HFFc6 (cell line): ENCODE results near the gene SRPX2. TPM values are rescaled to one million over a fixed set of nuclear protein-coding genes. Genes with fewer than 3 reads are reported as not detected.
"Not testable (repeated sequence)": the region's sequence is repeated elsewhere in the genome, so short reads cannot be mapped to it uniquely, and the experiment has no call there.

Experiments used
- DNase-seq: peaks from one replicate; pipeline ENCODE4 v3.0.0-alpha.2; 2018
- H3K27ac Mint-ChIP-seq: 2 replicates; pipeline ENCODE4 v1.8.0; 2020; ENCODE audit warnings: mild to moderate bottlenecking, mixed read lengths
- H3K27me3 Mint-ChIP-seq: 2 replicates; pipeline ENCODE4 v1.8.0; 2021; ENCODE audit warnings: mild to moderate bottlenecking, moderate library complexity, mixed read lengths; ENCODE audit not compliant: insufficient read depth
- H3K36me3 Mint-ChIP-seq: 2 replicates; pipeline ENCODE4 v1.8.0; 2021; ENCODE audit warnings: low read depth, mixed read lengths
- H3K4me1 Mint-ChIP-seq: 2 replicates; pipeline ENCODE4 v1.8.0; 2020; ENCODE audit warnings: low read depth, mixed read lengths
- H3K4me3 Mint-ChIP-seq: 2 replicates; pipeline ENCODE4 v1.8.0; 2020; ENCODE audit warnings: mild to moderate bottlenecking, moderate library complexity, mixed read lengths
- H3K9me3 Mint-ChIP-seq: 2 replicates; pipeline ENCODE4 v1.8.0; 2020; ENCODE audit warnings: mild to moderate bottlenecking, mixed read lengths
- CTCF ChIP-seq: fragments of 200-600 bp; sonication (generic); IDR thresholded peaks from 2 replicates; pipeline ENCODE4 v1.5.0; 2021; ENCODE audit warnings: antibody characterized with exemption, mild to moderate bottlenecking
- total RNA-seq, 6 experiments: library from RNA; stranded (reverse); fragmentation: NEBNext Ultra II Directional; extraction: Animal tissue kit (Norgen Biotek cat#: 25700); gene quantifications; 2 replicates in 1 of 6; 3 replicates in 5 of 6; pipeline ENCODE4 v1.2.3, GENCODE V29; 2021

The SRPX2 gene
- total RNA-seq, 6 experiments from 2014 or later, result 16.8 to 32.0 (median 23.7) TPM

DNA sequence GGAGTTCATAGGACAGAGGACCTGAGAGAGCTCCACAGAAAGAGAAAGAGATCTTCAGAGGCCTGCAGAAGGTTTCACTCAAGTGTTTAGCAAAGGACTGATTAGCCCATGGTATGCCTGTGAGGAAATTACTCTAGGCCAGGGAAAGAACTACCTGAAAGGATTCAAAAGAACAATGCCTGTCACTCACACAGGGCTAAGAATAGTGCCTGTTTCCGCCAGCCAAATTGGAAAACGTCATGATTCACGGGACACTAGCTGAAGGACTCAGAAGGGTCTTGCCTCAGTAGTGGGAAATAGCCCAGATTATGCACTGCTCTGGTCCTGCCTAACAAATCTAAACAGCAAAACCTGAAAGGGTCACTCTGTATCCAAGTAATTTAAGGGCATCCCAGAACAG is 66.8 kb downstream of the SRPX2 start:
- no peaks in the 10 kb centered on the region for H3K9me3 Mint-ChIP-seq
- no peaks in the 10 kb centered on the region for H3K4me1 Mint-ChIP-seq
- H3K36me3 Mint-ChIP-seq, result no peaks in the 10 kb centered on the region

DNA sequence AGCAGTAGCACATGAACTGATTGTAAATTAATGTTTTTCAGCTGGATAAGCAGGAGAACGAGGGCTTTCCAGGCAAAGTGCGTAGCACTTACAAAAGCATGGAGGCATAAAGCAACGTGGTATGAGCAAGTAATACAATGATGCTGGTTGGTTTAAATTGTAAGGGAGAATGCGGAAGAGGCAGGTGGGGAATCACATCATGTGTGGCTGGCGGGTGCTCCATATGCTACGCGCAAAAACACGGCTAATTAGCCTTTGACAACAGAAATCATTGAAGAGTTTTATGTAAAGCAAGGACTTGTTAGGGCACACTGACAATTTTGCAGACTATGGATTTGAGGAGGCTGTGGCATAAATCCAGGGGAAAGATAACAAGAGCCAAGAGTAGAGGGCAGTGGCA is 73.4 kb downstream of the SRPX2 start:
- H3K27ac Mint-ChIP-seq, result no peak overlapping the region
- no peaks in the 10 kb centered on the region for H3K9me3 Mint-ChIP-seq
- no peak for TF ChIP-seq CTCF
- no peak for DNase-seq
- H3K36me3 Mint-ChIP-seq, result no peaks in the 10 kb centered on the region
- no peak overlapping the region for H3K4me3 Mint-ChIP-seq
- peaks cover 10% of the 10 kb centered on the region for H3K4me1 Mint-ChIP-seq
- peaks cover 1% of the 10 kb centered on the region; the same call in 1 of the 2 replicates for H3K27me3 Mint-ChIP-seq

More for the DNA sequence above, 66.8 kb downstream of the SRPX2 start:
- no peak for DNase-seq
- H3K4me3 Mint-ChIP-seq, result no peak overlapping the region
- H3K27me3 Mint-ChIP-seq, result no peaks in the 10 kb centered on the region
- no peak overlapping the region for H3K27ac Mint-ChIP-seq
- no peak for TF ChIP-seq CTCF

DNA sequence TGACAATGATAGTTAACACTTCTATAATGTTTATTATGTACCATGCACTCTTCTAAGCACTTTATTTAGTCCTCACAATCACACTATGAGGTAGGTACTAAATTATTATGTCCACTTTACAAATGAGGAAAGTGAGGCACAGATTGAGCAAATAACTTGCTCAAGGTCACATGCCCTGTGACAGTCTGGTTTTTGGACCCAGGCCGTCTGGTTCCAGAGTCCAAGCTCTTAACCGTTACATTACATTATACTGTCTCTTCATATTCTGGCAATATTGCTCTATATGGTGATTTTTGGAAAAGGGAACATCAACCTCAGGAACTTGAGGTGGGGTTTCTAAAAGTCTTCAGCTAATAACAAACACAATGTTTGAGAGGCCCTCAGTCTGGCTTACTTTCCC is 75.1 kb downstream of the SRPX2 start:
- no peak for TF ChIP-seq CTCF
- Mint-ChIP-seq H3K27ac (no peak overlapping the region), H3K9me3 (no peaks in the 10 kb centered on the region), H3K27me3 (peaks cover 1% of the 10 kb centered on the region; the same call in 1 of the 2 replicates), H3K4me1 (peaks cover 10% of the 10 kb centered on the region), H3K4me3 (no peak overlapping the region), H3K36me3 (no peaks in the 10 kb centered on the region)
- no peak for DNase-seq

GRCh38 chrX:100720301-100720700 is 76.3 kb downstream of the SRPX2 start:
- Mint-ChIP-seq H3K27me3 (peaks cover 1% of the 10 kb centered on the region; the same call in 1 of the 2 replicates), H3K4me1 (peaks cover 10% of the 10 kb centered on the region), H3K36me3 (no peaks in the 10 kb centered on the region), H3K4me3 (no peak overlapping the region), H3K27ac (no peak overlapping the region), H3K9me3 (no peaks in the 10 kb centered on the region)
- DNase-seq, result no peak
- TF ChIP-seq CTCF, result no peak

- Mint-ChIP-seq H3K27me3 (peaks cover 1% of the 10 kb centered on the region; the same call in 1 of the 2 replicates), H3K27ac (no peak overlapping the region), H3K4me1 (peaks cover 10% of the 10 kb centered on the region), H3K4me3 (no peak overlapping the region), H3K36me3 (no peaks in the 10 kb centered on the region), H3K9me3 (no peaks in the 10 kb centered on the region)
- TF ChIP-seq CTCF, result no peak
- no peak for DNase-seq
These were observed 77.3 kb downstream of the SRPX2 start for GRCh38 chrX:100721328-100721727.

DNA sequence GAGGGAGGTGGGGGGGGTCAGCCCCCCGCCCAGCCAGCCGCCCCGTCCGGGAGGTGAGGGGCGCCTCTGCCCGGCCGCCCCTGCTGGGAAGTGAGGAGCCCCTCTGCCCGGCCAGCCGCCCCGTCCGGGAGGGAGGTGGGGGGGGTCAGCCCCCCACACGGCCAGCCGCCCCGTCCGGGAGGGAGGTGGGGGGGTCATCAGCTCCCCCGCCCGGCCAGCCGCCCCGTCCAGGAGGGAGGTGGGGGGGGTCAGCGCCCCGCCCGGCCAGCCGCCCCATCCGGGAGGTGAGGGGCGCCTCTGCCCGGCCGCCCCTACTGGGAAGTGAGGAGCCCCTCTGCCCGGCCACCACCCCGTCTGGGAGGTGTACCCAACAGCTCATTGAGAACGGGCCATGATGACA is 80.0 kb downstream of the SRPX2 start:
- H3K4me1 Mint-ChIP-seq, result peaks cover 15% of the 10 kb centered on the region
- not testable (repeated sequence) for H3K4me3 Mint-ChIP-seq, H3K27ac Mint-ChIP-seq, DNase-seq, H3K27me3 Mint-ChIP-seq, H3K36me3 Mint-ChIP-seq, H3K9me3 Mint-ChIP-seq

Other genes with a start within 250 kb of the SRPX2 start
- under 1 TPM; 0.02 to 0.13 (median 0.08) TPM for gene PCDH19, start 233.9 kb upstream of the SRPX2 start, total RNA-seq
- not detected for gene TNMD, start 59.3 kb upstream of the SRPX2 start, total RNA-seq
- 10 to 100 TPM; 14.5 to 20.7 (median 18.3) TPM for gene TSPAN6, start 7.4 kb upstream of the SRPX2 start, total RNA-seq
- 1 to 10 TPM; 5.5 to 9.2 (median 6.2) TPM for gene SYTL4, start 87.9 kb downstream of the SRPX2 start, total RNA-seq
- gene CSTF2, start 176.2 kb downstream of the SRPX2 start, total RNA-seq, result 10 to 100 TPM; 17.4 to 25.7 (median 24.5) TPM
- gene NOX1, start 230.2 kb downstream of the SRPX2 start, total RNA-seq, result not detected